PFSK-1 (cell line): ENCODE measurements around the gene TMEM221.

Experiments used
- POLR2AphosphoS5 ChIP-seq: IDR thresholded peaks from 2 replicates; pipeline ENCODE4 v1.6.1; 2012; ENCODE audit warnings: low read depth, mild to moderate bottlenecking, control low read depth, low read length, moderate library complexity
- TAF1 ChIP-seq: IDR thresholded peaks from 2 replicates; pipeline ENCODE4 v1.6.1; 2012; ENCODE audit warnings: low read length, control low read depth, borderline replicate concordance; ENCODE audit not compliant: insufficient read depth

GRCh38 chr19:17423429-17424208 lies 24.8 kb downstream of the TMEM221 start:
- no peak for TF ChIP-seq TAF1
- no peak for TF ChIP-seq POLR2AphosphoS5
